Testis (tissue), 2 donors: Measurements from ENCODE around the gene DOP1B.

Experiments used
- CTCF ChIP-seq, 3 experiments: fragments of 450-650 bp in 2 of 3; fragments of 200-600 bp in 1 of 3; sonication (generic) in 1 of 3; IDR thresholded peaks; one replicate each; pipeline ENCODE4 v1.5.1; 2016 to 2019; ENCODE audit warnings: antibody characterized with exemption in 3 of 3, mild to moderate bottlenecking in 2 of 3, moderate library complexity in 1 of 3
- POLR2A ChIP-seq: fragments of 450-650 bp; IDR thresholded peaks from one replicate; pipeline ENCODE4 v1.6.1; 2017; ENCODE audit warnings: antibody characterized with exemption, mild to moderate bottlenecking, moderate library complexity

- TF ChIP-seq CTCF (IDR thresholded peaks at IDR 0.05): no peak
- no peak for TF ChIP-seq POLR2A
Measured at GRCh38 chr21:36167541-36167940, 10.9 kb downstream of the DOP1B start.
